ENCODE results near the gene PCGF2. TPM values are rescaled to one million over a fixed set of nuclear protein-coding genes. Genes with fewer than 3 reads are reported as not detected.

The PCGF2 gene
- total and polyA plus RNA-seq, 10 of the 15 experiments (the other 5 are each of a cell fraction or from before 2014, with no cell fraction given): 2.7 to 35.6 (median 7.2) TPM

DNA sequence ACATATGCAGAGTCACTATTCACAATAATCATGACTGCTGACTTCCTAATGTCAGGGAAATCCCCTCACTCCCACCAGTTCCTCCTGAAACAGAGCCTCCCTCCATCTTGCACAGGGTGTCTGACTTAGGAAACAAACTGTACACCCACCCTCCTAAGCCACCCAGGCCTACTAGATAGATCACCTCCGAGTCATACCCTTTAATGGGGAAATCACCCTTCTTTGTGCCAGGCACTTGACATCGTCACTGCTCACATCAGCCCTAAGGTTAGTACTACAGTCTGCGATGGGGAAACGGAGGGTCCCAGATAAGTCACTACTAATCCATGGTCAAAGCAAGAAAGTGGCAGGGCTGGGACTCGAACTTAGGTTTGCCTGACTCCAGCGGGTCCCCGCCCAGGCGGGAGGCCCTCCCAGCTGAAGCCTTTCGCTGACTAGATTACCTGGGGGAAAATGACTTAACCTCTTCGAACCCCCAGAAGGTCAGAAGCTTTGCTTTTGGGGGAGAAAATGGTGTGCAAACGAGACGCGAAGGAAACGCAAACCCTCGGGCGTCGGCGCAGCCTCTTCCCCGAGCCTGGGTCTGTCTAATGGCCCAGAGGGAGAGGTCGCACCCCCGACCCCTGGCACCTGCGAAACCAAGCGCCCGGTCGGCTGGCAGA is 46.5 kb downstream of the PCGF2 start (continued):
- TF ChIP-seq, protein P1, sequence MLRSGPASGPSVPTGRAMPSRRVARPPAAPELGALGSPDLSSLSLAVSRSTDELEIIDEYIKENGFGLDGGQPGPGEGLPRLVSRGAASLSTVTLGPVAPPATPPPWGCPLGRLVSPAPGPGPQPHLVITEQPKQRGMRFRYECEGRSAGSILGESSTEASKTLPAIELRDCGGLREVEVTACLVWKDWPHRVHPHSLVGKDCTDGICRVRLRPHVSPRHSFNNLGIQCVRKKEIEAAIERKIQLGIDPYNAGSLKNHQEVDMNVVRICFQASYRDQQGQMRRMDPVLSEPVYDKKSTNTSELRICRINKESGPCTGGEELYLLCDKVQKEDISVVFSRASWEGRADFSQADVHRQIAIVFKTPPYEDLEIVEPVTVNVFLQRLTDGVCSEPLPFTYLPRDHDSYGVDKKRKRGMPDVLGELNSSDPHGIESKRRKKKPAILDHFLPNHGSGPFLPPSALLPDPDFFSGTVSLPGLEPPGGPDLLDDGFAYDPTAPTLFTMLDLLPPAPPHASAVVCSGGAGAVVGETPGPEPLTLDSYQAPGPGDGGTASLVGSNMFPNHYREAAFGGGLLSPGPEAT (IDR thresholded peaks at IDR 0.05; ENCODE audit: low read depth): peak; percentile 18; the same call in 1 of the 2 replicates
- TF ChIP-seq EED (IDR thresholded peaks at IDR 0.05; ENCODE audit: low read depth) (no peak; the same call in 1 of the 2 replicates), CHD1 (IDR thresholded peaks at IDR 0.05; ENCODE audit: low read depth, low read length) (peak; percentile 84; the same call in 1 of the 2 replicates), SREBF2 (IDR thresholded peaks at IDR 0.05; ENCODE audit: low read length) (no peak), ASH2L (IDR thresholded peaks at IDR 0.05; ENCODE audit: borderline replicate concordance, low read depth) (no peak), EZH2 (IDR thresholded peaks at IDR 0.05; ENCODE audit: borderline replicate concordance, control insufficient read depth, low read depth, low read length) (no peak), ZNF274 (IDR thresholded peaks at IDR 0.05; ENCODE audit: insufficient read depth, insufficient read length) (no peak), CHD2 (IDR thresholded peaks at IDR 0.05; ENCODE audit: borderline replicate concordance, low read depth, low read length) (no peak), PAX5 (IDR thresholded peaks at IDR 0.05; ENCODE audit: borderline replicate concordance, low read depth, low read length) (peak; percentile 52; the same call in 1 of the 2 replicates), JUND (IDR thresholded peaks at IDR 0.05; ENCODE audit: low read depth, low read length) (no peak), NR2C2 (IDR thresholded peaks at IDR 0.05; ENCODE audit: borderline replicate concordance, control insufficient read depth, insufficient read length, low read depth) (no peak), NBN (IDR thresholded peaks at IDR 0.05) (peak; percentile 60; the same call in 1 of the 2 replicates), EGR1 (IDR thresholded peaks at IDR 0.05; ENCODE audit: borderline replicate concordance in 1 of 2, low read depth in 2 of 2, low read length in 2 of 2) (peak in 1 of 2 experiments; percentile 67; a peak in 1 of 3 replicates)
- TF ChIP-seq, protein P2, sequence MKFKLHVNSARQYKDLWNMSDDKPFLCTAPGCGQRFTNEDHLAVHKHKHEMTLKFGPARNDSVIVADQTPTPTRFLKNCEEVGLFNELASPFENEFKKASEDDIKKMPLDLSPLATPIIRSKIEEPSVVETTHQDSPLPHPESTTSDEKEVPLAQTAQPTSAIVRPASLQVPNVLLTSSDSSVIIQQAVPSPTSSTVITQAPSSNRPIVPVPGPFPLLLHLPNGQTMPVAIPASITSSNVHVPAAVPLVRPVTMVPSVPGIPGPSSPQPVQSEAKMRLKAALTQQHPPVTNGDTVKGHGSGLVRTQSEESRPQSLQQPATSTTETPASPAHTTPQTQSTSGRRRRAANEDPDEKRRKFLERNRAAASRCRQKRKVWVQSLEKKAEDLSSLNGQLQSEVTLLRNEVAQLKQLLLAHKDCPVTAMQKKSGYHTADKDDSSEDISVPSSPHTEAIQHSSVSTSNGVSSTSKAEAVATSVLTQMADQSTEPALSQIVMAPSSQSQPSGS (IDR thresholded peaks at IDR 0.05; ENCODE audit: low read length): peak; percentile 70
- TF ChIP-seq, protein P3, sequence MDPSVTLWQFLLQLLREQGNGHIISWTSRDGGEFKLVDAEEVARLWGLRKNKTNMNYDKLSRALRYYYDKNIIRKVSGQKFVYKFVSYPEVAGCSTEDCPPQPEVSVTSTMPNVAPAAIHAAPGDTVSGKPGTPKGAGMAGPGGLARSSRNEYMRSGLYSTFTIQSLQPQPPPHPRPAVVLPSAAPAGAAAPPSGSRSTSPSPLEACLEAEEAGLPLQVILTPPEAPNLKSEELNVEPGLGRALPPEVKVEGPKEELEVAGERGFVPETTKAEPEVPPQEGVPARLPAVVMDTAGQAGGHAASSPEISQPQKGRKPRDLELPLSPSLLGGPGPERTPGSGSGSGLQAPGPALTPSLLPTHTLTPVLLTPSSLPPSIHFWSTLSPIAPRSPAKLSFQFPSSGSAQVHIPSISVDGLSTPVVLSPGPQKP (IDR thresholded peaks at IDR 0.05; ENCODE audit: low read depth, low read length): no peak
- TF ChIP-seq, protein P4, sequence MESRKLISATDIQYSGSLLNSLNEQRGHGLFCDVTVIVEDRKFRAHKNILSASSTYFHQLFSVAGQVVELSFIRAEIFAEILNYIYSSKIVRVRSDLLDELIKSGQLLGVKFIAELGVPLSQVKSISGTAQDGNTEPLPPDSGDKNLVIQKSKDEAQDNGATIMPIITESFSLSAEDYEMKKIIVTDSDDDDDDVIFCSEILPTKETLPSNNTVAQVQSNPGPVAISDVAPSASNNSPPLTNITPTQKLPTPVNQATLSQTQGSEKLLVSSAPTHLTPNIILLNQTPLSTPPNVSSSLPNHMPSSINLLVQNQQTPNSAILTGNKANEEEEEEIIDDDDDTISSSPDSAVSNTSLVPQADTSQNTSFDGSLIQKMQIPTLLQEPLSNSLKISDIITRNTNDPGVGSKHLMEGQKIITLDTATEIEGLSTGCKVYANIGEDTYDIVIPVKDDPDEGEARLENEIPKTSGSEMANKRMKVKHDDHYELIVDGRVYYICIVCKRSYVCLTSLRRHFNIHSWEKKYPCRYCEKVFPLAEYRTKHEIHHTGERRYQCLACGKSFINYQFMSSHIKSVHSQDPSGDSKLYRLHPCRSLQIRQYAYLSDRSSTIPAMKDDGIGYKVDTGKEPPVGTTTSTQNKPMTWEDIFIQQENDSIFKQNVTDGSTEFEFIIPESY (IDR thresholded peaks at IDR 0.05): no peak
- TF ChIP-seq, protein P5, sequence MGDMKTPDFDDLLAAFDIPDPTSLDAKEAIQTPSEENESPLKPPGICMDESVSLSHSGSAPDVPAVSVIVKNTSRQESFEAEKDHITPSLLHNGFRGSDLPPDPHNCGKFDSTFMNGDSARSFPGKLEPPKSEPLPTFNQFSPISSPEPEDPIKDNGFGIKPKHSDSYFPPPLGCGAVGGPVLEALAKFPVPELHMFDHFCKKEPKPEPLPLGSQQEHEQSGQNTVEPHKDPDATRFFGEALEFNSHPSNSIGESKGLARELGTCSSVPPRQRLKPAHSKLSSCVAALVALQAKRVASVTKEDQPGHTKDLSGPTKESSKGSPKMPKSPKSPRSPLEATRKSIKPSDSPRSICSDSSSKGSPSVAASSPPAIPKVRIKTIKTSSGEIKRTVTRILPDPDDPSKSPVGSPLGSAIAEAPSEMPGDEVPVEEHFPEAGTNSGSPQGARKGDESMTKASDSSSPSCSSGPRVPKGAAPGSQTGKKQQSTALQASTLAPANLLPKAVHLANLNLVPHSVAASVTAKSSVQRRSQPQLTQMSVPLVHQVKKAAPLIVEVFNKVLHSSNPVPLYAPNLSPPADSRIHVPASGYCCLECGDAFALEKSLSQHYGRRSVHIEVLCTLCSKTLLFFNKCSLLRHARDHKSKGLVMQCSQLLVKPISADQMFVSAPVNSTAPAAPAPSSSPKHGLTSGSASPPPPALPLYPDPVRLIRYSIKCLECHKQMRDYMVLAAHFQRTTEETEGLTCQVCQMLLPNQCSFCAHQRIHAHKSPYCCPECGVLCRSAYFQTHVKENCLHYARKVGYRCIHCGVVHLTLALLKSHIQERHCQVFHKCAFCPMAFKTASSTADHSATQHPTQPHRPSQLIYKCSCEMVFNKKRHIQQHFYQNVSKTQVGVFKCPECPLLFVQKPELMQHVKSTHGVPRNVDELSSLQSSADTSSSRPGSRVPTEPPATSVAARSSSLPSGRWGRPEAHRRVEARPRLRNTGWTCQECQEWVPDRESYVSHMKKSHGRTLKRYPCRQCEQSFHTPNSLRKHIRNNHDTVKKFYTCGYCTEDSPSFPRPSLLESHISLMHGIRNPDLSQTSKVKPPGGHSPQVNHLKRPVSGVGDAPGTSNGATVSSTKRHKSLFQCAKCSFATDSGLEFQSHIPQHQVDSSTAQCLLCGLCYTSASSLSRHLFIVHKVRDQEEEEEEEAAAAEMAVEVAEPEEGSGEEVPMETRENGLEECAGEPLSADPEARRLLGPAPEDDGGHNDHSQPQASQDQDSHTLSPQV (IDR thresholded peaks at IDR 0.05): no peak
- TF ChIP-seq, protein P6, sequence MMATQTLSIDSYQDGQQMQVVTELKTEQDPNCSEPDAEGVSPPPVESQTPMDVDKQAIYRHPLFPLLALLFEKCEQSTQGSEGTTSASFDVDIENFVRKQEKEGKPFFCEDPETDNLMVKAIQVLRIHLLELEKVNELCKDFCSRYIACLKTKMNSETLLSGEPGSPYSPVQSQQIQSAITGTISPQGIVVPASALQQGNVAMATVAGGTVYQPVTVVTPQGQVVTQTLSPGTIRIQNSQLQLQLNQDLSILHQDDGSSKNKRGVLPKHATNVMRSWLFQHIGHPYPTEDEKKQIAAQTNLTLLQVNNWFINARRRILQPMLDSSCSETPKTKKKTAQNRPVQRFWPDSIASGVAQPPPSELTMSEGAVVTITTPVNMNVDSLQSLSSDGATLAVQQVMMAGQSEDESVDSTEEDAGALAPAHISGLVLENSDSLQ (IDR thresholded peaks at IDR 0.05): no peak

All from GM12878 (cell line).